GM20431 (cell line): ENCODE data around the gene THRB.

Source experiments
- in situ Hi-C: fragments of 300-500 bp; cut with MseI, MboI; formaldehyde crosslinking; loops from one replicate; pipeline ENCODE4 v1.15.0; 2020; ENCODE audit warnings: low sequenced_read_pairs; ENCODE audit not compliant: unreplicated experiment

Gene THRB

DNA sequence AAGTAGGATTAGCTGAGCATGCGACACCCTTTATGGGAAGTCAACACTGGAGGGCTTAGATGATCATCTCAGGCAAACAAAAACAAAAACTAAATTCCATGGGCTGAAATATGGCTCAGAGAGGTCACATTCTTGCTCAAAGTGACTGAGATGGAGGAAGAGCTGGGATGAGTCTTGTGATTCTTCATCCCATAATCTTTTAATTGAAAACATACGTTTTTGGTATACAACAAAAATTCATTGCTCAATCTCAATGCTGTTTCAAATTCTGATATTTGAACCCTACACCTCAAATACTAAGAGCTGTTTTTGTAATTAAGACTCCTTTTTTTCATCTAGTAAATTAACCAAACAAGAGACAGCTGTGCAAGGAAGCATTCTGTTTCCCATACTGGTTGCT, 292.6 kb downstream of the THRB start:
- in situ Hi-C loops: no loop called here

DNA sequence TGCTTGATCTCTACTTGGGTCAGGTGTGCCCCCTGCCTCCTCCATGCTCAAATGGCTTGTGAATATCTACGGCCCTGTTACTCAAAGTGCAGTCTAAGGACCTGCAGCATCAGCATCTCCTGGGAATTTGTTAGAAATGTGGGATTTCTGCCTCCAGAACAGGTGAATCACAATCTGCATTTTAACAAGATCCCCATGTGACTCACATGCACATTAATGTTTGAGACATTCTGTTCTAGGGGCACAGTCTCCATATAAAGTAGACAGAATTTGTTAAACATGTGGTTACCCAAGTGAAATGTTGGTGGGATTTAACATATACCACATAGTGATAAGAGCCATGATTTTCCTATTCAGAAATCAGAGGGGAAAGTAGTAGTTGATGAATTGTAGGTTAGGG, 293.3 kb downstream of the THRB start:
- in situ Hi-C loops: no loop called here

DNA sequence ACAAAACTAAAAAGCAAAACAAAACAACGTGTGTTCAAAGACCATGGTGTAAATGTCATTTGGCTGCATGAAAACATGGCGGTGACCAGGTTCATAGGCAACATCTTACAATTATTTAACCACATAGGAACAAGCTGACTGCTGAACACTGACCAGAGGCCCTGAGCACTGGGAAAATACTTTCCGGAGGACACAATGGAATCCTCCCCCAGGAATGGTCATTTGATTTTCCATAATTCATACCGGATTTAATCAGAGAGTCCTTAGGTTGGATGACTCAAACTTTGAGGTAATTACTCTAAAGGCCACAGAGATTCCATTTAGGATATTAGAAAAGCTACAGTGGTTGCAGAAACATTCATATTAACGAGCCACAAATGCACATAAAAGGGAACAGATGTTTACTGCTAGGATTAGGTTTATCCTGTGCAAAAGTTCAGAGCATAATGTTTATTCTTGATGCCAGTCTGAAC, 294.8 kb downstream of the THRB start:
- in situ Hi-C loops: no loop called here

DNA sequence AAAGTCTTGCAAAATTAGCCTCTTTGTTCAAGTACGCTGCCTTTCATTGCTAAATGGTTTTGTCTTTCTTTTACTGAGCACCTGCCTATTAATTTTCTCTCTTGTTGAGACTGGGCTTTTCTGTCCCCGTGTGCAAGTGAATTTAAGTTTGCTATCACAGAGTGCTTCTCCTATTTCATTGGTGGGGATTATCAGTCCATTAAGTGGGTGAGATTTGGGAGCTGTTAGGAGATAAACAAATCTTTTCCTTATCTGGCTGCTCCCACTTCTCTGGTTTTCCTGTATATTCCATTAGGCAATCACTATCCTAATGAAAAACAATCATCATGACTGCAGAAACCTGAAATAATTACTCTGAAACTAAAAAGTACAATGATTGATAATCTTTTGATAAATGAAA, 295.4 kb downstream of the THRB start:
- in situ Hi-C loops: no loop called here

DNA sequence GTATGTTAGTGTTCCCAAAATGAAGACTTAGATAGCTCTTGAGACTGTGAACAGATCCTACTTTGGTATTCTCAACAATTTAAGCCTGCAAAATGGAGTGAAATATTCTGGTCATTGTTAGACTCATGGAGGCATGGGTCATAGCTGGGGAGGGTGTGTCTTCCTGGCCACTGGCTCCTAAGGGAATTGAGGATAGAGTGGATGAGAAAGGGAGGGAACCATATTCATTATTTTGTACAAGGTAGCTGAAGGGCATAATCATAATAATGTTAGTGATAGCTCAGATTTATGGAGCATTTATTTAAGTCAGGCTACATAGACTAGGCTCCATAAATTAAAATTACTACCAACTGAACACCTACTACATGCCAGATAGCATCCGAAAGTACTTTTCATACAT, 295.9 kb downstream of the THRB start:
- in situ Hi-C loops: no loop called here

GRCh38 chr3:24197809-24198208, 296.8 kb downstream of the THRB start:
- in situ Hi-C loops: no loop called here

- in situ Hi-C loops: no loop called here
Measured at GRCh38 chr3:24196526-24196925, 298.1 kb downstream of the THRB start.

- in situ Hi-C loops: no loop called here
Measured at GRCh38 chr3:24195504-24196230, 299.0 kb downstream of the THRB start.

DNA sequence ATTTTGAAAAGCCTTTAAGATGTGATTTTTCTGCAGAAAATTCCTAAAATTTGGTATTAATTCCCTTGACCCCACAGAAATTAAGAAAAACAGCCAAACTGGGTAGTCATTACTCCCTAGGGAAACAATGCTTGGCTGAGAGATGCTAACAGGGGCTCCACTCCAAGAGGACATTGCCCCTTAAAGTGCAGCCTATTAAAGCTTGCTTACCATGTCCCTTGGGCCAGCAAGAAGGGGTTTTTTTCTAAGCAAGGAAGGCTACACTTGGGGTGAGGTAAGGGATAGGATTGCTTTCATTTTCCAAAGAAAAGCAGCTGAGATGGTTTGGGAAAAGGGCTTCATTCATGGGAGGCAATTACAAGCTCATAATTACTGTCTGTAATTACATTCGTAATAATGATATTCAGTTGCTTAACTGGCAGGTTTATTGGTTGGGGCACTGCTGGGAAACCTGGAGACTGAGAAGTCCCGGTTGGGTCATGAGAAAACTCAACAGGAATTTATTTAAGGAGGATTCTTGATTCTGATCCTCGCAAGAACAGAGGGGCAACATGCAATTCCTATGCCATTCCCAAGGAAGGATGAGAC, 302.1 kb downstream of the THRB start:
- in situ Hi-C loops: no loop called here

GRCh38 chr3:24191801-24192403, 302.7 kb downstream of the THRB start:
- in situ Hi-C loops: no loop called here

DNA sequence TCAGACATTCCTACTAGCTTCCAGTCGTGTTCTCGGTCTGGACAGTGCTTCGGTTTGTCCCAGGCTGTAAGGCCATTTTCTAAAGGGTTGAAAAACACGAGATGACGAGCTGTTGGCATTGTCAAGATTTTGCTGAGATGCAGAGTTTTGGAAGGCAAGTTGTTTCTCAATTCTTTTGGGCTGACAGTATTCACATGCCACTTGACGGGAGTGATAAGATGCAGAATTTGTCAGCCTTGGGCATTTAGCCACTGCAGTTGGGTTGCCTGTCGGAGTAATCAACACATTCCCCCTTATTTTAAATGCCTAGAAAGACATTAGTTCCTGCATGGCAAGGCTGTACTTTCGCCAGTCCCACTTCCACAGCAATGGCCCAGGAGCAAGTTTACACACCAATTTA, 304.4 kb downstream of the THRB start:
- in situ Hi-C loops: no loop called here

GRCh38 chr3:24185738-24186384, 308.8 kb downstream of the THRB start:
- in situ Hi-C loops: no loop called here

GRCh38 chr3:24184528-24185176, 310.0 kb downstream of the THRB start:
- in situ Hi-C loops: no loop called here

DNA sequence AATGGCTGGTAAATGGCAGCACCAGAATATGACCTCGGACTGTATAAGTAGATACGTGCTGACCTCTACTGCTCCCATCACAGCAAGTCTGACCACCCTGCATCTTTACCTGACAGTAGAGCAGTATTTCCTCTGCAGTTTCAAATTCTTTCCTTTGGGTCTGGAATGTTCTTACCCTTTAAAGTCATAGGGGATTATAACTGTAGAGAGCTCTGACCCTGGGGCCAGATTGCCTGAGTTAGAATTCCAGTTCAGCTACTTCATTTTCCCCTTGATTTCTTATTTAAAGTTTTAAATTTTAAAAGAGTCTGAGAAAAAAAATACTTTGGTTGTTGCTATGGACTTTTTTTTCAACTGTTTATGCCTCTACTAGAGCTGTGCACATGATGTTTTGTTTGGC, 311.9 kb downstream of the THRB start:
- in situ Hi-C loops: no loop called here

GRCh38 chr3:24181256-24181655, 313.4 kb downstream of the THRB start:
- in situ Hi-C loops: no loop called here

GRCh38 chr3:24180616-24181015, 314.0 kb downstream of the THRB start:
- in situ Hi-C loops: no loop called here

- in situ Hi-C loops: no loop called here
Measured at GRCh38 chr3:24177201-24177600, 317.4 kb downstream of the THRB start.

DNA sequence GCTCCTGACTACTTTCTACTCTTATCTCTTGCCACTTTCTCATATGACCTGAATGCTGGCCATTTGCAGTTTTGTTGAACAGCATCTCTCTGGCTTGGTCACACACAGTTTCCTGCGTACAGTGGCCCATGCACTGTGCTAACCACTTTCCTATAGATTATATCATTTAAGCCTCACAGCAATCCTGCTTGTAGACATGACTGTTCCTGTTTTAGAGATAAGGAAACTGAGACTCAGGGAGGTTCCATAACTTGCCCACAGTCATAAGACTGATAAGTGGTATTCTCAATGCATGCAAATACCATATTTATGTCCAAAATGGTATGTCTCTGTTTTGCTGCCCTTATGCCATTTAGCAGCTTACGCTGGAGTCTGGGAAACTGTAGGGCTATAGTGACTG, 320.0 kb downstream of the THRB start:
- in situ Hi-C loops: no loop called here

GRCh38 chr3:24168977-24169376, 325.7 kb downstream of the THRB start:
- in situ Hi-C loops: no loop called here

- in situ Hi-C loops: no loop called here
Measured at GRCh38 chr3:24167429-24167828, 327.2 kb downstream of the THRB start.

DNA sequence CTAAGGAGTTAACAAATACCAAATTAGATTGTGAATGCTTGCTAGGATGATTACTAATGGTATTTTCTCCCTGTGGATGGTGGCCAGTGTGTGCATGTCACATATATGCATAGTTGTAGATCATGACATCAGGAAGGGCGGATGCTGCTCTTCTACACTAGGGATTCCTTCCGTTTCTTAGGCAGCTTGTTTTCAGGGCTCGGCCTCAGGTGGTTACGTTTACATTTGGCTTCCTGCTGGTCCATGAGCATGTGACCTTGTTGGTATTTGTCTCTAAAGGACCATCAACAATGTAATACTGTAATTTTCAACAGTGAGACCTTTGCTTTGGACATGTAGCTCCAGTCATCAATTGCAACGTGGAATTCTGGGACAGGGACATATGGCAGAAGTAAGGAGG, 328.1 kb downstream of the THRB start:
- in situ Hi-C loops: no loop called here
